Activated gamma-delta T cell treated with anti-CD3 and anti-CD28 coated beads, Interleukin-2, amount 50 U/mL, for 16 hours (primary cell): ENCODE data around the gene RANBP17.
"Not testable (repeated sequence)": the region's sequence is repeated elsewhere in the genome, so short reads cannot be mapped to it uniquely, and the experiment has no call there.

ENCODE experiments used
- DNase-seq: peaks from one replicate; pipeline ENCODE4 v3.0.0-alpha.2; 2020; ENCODE audit warnings: low read depth

RANBP17 gene

DNA sequence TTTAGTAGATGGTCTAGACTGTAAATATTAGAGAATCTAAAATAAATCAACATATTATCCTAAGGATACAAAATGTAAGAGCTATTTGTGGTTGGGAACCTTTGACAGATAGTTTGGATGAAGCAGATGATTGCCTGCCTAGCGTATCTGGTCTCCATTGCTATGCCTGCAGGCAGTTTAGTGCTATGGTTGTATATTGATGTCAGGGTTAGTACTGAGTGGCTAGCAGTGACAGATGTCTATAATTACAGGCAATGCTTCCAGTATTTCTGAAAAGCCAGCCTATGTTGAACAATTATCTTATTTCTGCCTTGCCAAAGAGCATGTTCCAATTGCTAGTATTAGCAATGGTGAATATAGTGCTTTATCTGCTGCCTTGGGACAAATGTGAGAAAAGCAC, 296.0 kb downstream of the RANBP17 start:
- DNase-seq: no peak

GRCh38 chr5:171158581-171158980, 296.8 kb downstream of the RANBP17 start:
- DNase-seq: no peak

DNA sequence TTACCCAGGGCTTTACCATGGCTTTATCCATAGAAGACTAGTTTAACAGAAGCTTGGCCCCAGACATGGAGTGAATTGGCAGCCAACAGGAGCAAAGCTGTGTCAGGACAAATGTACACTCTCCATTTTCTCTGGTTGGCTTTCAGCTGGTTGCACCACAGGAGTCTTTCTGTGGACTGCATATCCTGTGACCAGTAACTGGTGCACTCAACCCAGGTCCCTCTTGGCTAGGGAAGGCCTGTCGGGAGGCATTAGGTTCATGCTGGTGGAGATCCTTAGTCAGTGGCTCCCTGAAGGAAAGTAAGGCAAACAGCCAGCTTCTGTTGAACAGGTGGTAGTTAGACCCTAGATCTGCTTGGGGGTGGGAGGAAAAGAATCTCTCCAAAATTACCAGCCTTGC, 300.3 kb downstream of the RANBP17 start:
- DNase-seq: no peak

GRCh38 chr5:171162596-171162995, 300.8 kb downstream of the RANBP17 start:
- no peak for DNase-seq

GRCh38 chr5:171166766-171167165, 304.9 kb downstream of the RANBP17 start:
- no peak for DNase-seq

DNA sequence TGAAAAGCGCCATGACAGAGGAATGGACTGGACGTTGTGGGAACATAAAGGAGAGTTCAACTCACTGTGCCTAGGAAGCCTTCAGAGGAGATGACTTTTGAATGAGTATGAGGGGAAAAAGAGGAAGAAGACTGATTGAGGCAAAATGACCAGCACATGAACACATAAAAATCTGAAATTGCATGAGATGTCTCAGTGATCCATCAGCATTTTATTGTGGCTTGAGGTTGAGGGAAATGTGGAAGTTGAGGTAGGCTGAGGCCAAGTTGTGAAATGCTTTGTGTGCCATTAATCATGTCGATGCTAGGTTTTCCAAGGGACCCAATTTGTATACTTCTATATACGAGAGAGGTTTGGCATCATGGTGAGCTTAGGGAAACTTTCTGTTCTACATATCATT, 306.4 kb downstream of the RANBP17 start:
- no peak for DNase-seq

DNA sequence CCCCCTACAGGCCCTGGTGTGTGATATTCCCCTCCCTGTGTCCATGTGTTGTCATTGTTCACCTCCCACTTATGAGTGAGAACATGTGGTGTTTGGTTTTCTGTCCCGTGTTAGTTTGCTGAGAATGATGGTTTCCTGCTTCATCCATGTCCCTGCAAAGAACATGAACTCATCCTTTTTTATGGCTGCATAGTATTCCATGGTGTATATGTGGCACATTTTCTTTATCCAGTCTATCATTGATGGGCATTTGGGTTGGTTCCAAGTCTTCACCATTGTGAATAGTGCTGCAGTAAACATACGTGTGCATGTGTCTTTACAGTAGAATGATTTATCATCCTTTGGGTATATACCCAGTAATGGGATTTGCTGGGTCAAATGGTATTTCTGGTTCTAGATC, 313.1 kb downstream of the RANBP17 start:
- DNase-seq: not testable (repeated sequence)

DNA sequence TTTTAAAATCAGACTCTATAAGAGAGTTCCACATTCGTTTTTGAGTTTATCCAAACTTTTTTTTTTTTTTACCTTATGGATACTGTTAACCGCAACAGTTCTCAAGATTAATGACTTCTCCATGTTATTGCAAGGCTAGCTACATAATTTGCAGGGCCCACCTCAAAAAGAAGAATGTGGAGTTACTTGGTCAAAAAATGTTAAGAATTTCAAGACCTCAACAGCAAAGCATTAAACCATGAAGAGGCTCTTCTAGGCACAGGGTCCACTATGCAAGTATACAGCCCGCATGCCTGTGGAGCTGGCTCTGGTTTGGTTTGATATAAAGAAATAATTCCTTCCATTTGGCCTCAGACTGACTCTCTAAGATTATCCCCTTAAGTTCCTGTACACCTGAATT, 313.9 kb downstream of the RANBP17 start:
- no peak for DNase-seq

- DNase-seq: not testable (repeated sequence)
Observed at GRCh38 chr5:171178190-171178589, 316.4 kb downstream of the RANBP17 start.

DNA sequence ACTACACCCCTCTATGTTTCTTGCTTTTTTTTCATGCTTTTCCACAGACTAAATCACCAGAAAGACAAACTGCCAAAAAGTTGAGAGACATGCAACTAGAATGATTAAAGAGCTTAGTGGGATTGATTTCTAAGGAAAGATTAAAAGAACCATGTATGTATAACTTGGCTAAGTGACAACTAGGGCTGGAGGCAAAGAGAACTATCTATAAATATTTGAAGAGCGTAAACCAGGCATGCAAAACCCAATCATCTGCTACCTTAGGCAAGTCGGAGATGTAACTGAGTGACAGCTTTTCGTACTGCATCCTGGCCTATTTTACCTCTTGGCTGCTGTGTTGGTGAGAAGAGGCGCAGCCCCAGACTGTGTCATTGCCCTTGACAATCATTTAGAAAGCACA, 326.2 kb downstream of the RANBP17 start:
- no peak for DNase-seq

GRCh38 chr5:171189442-171189841, 327.6 kb downstream of the RANBP17 start:
- DNase-seq: no peak

DNA sequence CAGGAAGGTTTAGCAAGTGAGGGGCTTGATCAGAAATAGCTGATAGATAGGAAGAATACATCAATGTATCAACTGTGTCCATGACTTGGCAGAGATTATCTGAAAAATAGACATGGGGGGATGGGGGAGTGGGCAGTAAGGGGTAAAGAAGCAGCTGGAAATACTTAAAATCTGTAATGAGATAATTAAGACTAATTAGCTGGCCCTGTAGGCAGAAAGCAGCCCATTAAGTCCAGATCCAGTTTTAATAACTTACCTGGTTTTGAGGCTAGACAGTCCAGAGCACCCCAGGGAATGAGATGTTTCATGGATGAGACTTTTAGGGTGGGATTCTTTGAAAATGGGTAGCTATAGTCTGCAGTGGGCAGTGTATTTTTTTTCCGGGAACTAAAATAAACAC, 330.3 kb downstream of the RANBP17 start:
- no peak for DNase-seq

GRCh38 chr5:171201310-171201709, 339.5 kb downstream of the RANBP17 start:
- no peak for DNase-seq

- no peak for DNase-seq
Observed at GRCh38 chr5:171205375-171205774, 343.6 kb downstream of the RANBP17 start.

DNA sequence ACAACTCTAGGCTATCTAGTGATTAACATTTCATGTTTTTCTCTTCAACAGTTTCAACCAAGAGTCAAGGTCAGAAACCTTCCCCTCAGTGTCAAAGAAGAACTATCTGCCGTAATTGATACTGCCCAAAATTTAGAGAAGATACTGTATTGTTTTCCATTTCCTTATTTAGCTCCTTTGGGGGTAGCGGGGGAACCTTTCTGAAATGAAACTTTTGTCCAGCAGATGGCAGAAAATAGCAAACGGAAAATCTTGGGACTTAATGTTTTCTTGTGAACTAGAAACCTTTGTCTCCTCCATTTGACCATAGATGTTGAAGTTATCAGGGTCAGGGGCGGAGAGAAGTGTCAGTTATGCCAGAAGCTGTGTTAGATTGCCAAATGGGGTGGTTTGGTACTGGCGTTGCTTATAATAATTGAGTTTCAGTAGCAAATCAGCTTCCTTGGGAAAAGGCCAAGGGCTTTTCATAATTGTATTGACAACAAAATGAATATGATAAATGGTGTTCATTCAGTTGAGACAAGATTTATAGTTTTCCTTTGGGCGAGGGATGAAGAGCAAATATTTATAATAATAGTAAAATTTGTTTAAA, 345.5 kb downstream of the RANBP17 start:
- DNase-seq: no peak

DNA sequence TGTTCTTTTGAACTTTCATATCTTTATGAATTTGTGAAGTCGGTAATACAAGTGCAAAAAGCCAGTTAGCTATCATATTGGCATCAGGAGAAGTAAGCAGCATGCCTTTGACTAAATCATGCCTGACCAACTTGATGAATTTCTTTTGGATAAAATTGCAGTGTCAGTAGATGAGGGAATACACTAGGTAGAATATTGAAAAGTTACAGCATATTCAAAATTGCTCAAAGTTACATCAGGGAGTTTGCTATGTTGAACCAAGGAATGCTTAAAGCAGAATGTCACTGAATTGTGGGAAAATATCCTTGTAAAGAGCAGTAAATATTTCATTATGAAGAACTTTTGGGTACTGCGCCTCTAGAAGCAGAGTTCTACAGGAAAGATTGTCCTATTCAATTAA, 360.1 kb downstream of the RANBP17 start:
- no peak for DNase-seq

DNA sequence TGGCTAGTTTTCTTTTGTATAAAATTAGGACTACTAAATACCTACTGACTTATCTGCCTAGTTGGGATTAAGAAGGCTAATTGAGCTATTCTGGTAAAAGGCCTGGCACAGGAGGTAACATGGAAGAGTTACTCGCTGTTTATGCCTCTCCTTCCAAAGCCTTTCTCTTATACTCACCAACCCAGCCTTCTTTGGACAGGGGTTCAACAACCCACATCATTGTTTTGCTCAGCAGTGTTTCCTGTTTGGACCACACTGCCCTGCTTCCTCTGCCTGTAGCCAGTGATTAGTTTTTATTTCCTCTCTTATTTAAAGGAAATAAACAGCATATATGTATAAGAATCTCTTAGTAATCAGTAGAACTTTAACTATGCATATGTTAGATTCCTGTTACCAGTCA, 362.1 kb downstream of the RANBP17 start:
- no peak for DNase-seq

- DNase-seq: no peak
Observed at GRCh38 chr5:171226096-171226754, 364.4 kb downstream of the RANBP17 start.

DNA sequence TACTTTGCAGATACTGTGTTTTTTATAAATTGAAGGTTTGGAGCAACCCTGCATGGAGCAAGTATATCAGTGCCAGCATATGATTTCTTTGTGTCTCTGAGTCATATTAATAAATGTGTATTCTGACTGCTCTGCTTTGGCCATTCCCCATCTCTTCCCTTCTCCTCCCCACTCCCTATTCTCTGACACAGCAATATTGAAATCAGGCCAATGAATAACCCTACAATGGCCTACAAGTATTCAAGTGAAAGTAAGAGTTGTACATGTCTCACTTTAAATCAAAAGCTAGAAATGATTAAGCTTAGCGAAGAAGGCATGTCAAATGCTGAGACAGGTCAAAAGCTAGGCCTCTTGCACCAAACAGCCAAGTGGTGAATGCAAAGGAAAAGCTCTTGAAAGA, 365.0 kb downstream of the RANBP17 start:
- no peak for DNase-seq

GRCh38 chr5:171236651-171237050, 374.8 kb downstream of the RANBP17 start:
- DNase-seq: no peak

DNA sequence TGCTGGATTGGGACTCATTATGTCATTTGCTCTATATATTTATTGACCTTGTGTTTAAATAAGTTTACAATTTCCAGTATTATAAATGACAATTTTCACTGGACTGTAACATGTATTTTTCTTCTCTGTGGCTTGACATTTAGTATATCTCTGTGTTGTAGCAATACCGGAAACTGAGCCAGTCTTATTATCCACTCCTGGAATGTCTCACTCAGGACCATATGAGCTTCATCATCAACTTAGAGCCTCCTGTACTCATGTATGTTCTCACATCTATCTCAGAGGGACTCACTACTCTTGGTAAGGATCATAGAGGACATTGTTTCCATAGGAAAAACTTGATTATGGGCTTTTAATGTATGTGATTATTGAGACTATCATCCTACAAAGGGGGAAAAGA, 380.7 kb downstream of the RANBP17 start:
- no peak for DNase-seq

GRCh38 chr5:171246231-171246630, 384.4 kb downstream of the RANBP17 start:
- no peak for DNase-seq

DNA sequence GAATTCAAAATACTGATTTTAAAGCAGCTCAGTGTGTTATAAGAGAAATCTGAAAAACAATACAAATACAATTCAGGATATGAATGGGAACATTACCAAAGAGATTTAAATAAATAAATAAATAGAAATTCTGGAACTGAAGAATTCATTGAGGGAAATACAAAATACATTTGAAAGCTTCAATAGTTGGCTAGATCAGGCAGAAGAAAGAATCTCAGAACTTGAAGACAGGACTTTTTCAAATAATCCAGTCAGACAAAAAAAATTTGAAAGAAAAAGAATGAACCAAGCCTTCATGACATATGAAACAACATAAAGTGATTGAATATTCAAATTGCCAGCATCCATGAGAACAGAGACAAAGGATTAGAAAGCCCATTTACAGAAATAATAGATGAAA, 387.6 kb downstream of the RANBP17 start:
- DNase-seq: no peak

DNA sequence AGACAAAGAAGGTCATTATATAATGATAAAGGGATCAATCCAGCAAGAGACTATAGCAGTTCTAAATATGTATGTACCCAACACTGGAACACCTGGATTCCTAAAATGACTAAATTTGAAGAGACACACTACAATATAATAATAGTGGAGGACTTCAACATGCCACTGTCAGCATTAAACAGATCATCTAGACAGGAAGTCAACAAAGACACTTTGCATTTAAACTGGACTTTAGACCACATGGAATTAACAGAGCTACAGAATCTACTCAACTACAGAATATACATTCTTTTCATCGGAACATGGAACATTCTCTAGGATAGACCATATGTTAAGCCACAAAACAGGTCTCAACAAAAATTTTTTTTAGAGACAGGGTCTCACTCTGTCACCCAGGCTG, 388.9 kb downstream of the RANBP17 start:
- no peak for DNase-seq
